ENCODE results near the gene TUSC2. TPM values are rescaled to one million over a fixed set of nuclear protein-coding genes. Genes with fewer than 3 reads are reported as not detected.

Gene TUSC2
- total RNA-seq, 4 donors from 2014 or later: 16.0 to 42.9 (median 27.4) TPM

DNA sequence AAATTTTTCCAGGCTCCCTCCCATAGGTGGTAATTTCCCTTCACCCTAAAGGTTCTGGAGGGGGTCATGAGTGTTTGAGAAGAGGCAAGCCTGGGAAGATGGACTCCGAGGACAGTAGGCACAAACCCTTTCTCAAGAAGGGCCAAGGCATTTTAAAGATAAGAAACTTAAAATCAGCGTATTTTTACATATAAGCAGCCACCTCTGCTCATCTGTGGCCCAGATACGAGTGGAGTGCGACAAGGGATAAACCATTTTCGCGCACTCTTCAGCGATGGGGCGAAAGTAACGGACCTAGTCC is 12.1 kb upstream of the TUSC2 start:
- Histone ChIP-seq H3K4me3 (peak overlapping the region; percentile 35 to 80 (median 58)), H3K36me3 (no peaks in the 10 kb centered on the region), H3K4me1 (peaks cover 50 to 79% (median 50%) of the 10 kb centered on the region in 3 donors), H3K27me3 (no peaks in the 10 kb centered on the region), H3K9me3 (no peaks in the 10 kb centered on the region), H3K27ac (peak overlapping the region; percentile 77 to 99 (median 95))
- TF ChIP-seq, protein P1, sequence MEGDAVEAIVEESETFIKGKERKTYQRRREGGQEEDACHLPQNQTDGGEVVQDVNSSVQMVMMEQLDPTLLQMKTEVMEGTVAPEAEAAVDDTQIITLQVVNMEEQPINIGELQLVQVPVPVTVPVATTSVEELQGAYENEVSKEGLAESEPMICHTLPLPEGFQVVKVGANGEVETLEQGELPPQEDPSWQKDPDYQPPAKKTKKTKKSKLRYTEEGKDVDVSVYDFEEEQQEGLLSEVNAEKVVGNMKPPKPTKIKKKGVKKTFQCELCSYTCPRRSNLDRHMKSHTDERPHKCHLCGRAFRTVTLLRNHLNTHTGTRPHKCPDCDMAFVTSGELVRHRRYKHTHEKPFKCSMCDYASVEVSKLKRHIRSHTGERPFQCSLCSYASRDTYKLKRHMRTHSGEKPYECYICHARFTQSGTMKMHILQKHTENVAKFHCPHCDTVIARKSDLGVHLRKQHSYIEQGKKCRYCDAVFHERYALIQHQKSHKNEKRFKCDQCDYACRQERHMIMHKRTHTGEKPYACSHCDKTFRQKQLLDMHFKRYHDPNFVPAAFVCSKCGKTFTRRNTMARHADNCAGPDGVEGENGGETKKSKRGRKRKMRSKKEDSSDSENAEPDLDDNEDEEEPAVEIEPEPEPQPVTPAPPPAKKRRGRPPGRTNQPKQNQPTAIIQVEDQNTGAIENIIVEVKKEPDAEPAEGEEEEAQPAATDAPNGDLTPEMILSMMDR (IDR thresholded peaks at IDR 0.05): no peak
- no peak for TF ChIP-seq POLR2A (IDR thresholded peaks at IDR 0.05)
- WGBS, 2 donors: 4 to 11% methylated on average over 4 to 5 of the region's 9 CpGs
- DNase-seq: no peak
- intact Hi-C loops (cut with DNase I): no loop called here

DNA sequence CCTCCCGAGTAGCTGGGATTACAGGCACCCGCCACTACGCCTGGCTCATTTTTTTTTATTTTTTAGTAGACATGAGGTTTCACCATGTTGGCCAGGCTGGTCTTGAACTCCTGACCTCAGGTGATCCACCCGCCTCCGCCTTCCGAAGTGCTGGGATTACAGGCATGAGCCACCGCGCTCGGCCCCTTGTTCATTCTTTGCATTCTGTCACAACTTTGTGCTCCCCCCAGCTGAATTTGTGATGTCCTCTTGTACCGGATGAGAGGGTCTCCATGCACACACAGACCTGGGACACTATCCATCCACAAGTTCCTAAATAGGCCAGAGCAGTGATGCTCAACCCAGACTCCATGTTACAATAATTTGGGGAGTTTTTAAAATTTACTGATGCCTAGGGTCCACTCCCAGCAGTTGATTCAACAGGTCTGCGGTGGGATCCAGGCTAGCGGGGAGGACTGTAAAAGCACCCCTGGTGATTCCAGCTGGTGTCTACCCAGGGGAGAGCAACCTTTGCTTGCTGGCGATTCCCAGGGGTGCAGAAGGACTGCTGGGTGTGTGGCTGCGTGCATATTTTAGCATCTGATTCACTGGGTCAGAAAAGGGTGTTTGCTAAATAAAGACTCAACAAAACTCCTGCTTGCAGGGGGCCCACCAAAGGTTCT is 11.6 kb upstream of the TUSC2 start:
- peak overlapping the region; percentile 35 to 80 (median 58) for H3K4me3 ChIP-seq
- peak overlapping the region; percentile 77 to 99 (median 95) for H3K27ac ChIP-seq
- H3K27me3 ChIP-seq: no peaks in the 10 kb centered on the region
- H3K36me3 ChIP-seq: no peaks in the 10 kb centered on the region
- intact Hi-C loops (cut with DNase I): no loop called here
- no peak for TF ChIP-seq POLR2A (IDR thresholded peaks at IDR 0.05)
- TF ChIP-seq, protein P1 (IDR thresholded peaks at IDR 0.05): no peak
- peaks cover 53 to 81% (median 55%) of the 10 kb centered on the region in 3 donors for H3K4me1 ChIP-seq
- no peak for DNase-seq
- H3K9me3 ChIP-seq: no peaks in the 10 kb centered on the region
- 69% methylated on average over 9 to 14 of the region's 14 CpGs for WGBS, 2 donors

- Histone ChIP-seq H3K27me3 (no peaks in the 10 kb centered on the region), H3K4me3 (peak overlapping the region in 3 of 4 donors; percentile 64 to 93 (median 80)), H3K9me3 (no peaks in the 10 kb centered on the region), H3K36me3 (no peaks in the 10 kb centered on the region), H3K27ac (peak overlapping the region; percentile 96 to 100 (median 98)), H3K4me1 (peaks cover 59 to 87% (median 61%) of the 10 kb centered on the region in 3 donors)
- intact Hi-C loops (cut with DNase I): no loop called here
- TF ChIP-seq, protein P1 (IDR thresholded peaks at IDR 0.05): no peak
- no peak for TF ChIP-seq POLR2A (IDR thresholded peaks at IDR 0.05)
- 39 to 52% methylated on average over 5 of the region's 5 CpGs for WGBS, 2 donors
- no peak for DNase-seq
Observed at GRCh38 chr3:50338965-50339364, 10.9 kb upstream of the TUSC2 start.

- Histone ChIP-seq H3K4me1 (peaks cover 68 to 96% (median 70%) of the 10 kb centered on the region in 3 donors), H3K9me3 (no peaks in the 10 kb centered on the region), H3K4me3 (peak overlapping the region; percentile 64 to 93 (median 78)), H3K27me3 (no peaks in the 10 kb centered on the region), H3K36me3 (peaks cover under 1 to 13% (median 1%) of the 10 kb centered on the region in 3 donors), H3K27ac (peak overlapping the region; percentile 96 to 100 (median 98))
- intact Hi-C loops (cut with DNase I): no loop called here
- DNase-seq: peak; percentile 94
- 0 to 2% methylated on average over 20 to 21 of the region's 79 CpGs for WGBS, 2 donors
- TF ChIP-seq, protein P1 (IDR thresholded peaks at IDR 0.05): no peak
- peak in 3 of 4 donors; percentile 74 to 94 (median 77) for TF ChIP-seq POLR2A (IDR thresholded peaks at IDR 0.05)
Observed at GRCh38 chr3:50337175-50337861, 9.3 kb upstream of the TUSC2 start.

Data from esophagus squamous epithelium (tissue), 5 donors.